ENCODE results near the gene PTRH2. TPM values are rescaled to one million over a fixed set of nuclear protein-coding genes. Genes with fewer than 3 reads are reported as not detected.

PTRH2 gene
- total RNA-seq, 3 donors from 2014 or later (not counting 1 experiment from before 2014, with no cell fraction given) = 5.9 to 10.5 (median 6.6) TPM

DNA sequence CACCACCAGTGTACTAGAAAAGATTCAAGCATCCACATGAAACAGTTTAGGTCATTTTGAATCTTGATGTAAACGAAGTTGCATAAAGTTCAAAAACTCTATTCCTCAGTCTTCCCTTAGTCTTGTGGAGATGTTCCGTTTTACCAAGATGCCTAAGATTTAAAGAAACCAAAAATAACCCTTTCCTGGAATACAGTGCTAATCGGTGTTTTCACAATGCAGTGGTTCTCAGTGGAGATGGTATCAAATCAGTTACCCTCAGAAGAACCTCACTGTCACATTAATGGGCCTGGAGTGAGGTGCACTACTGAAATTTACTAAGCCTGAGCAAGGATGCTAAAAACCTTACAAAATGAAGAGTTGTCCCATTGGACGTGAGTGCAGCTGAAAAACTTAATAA is 9.1 kb downstream of the PTRH2 start:
- Histone ChIP-seq H3K4me1 (ENCODE audit: control insufficient read depth, insufficient read depth, low read length) (no peaks in the 10 kb centered on the region), H3K4me3 (ENCODE audit: low read length) (no peak overlapping the region), H3K9me3 (ENCODE audit: control insufficient read depth, insufficient read depth, low read length) (no peaks in the 10 kb centered on the region), H3K27me3 (ENCODE audit: control insufficient read depth, insufficient read depth, low read length) (no peaks in the 10 kb centered on the region), H3K27ac (ENCODE audit: low read length) (no peak overlapping the region), H3K36me3 (ENCODE audit: control insufficient read depth, insufficient read depth, low read length) (peaks cover 58% of the 10 kb centered on the region)
- no peaks in the 10 kb centered on the region for H3K9me3 Mint-ChIP-seq
- H3K27ac Mint-ChIP-seq = peak overlapping the region; percentile 59 to 69
- intact Hi-C loops (cut with micrococcal nuclease) = no loop called here
- no peaks in the 10 kb centered on the region for H3K27me3 Mint-ChIP-seq (ENCODE audit: low read depth in 2 of 2)
- WGBS (ENCODE audit: insufficient coverage) = 85% methylated on average over 4 of the region's 4 CpGs
- ATAC-seq (no peak), DNase-seq (no peak)
- H3K4me3 Mint-ChIP-seq = no peak overlapping the region
- peaks cover 43 to 50% of the 10 kb centered on the region in 2 donors for H3K4me1 Mint-ChIP-seq
- TF ChIP-seq, protein P1, sequence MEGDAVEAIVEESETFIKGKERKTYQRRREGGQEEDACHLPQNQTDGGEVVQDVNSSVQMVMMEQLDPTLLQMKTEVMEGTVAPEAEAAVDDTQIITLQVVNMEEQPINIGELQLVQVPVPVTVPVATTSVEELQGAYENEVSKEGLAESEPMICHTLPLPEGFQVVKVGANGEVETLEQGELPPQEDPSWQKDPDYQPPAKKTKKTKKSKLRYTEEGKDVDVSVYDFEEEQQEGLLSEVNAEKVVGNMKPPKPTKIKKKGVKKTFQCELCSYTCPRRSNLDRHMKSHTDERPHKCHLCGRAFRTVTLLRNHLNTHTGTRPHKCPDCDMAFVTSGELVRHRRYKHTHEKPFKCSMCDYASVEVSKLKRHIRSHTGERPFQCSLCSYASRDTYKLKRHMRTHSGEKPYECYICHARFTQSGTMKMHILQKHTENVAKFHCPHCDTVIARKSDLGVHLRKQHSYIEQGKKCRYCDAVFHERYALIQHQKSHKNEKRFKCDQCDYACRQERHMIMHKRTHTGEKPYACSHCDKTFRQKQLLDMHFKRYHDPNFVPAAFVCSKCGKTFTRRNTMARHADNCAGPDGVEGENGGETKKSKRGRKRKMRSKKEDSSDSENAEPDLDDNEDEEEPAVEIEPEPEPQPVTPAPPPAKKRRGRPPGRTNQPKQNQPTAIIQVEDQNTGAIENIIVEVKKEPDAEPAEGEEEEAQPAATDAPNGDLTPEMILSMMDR (IDR thresholded peaks at IDR 0.05) = no peak
- H3K36me3 Mint-ChIP-seq = peaks cover 14% of the 10 kb centered on the region

DNA sequence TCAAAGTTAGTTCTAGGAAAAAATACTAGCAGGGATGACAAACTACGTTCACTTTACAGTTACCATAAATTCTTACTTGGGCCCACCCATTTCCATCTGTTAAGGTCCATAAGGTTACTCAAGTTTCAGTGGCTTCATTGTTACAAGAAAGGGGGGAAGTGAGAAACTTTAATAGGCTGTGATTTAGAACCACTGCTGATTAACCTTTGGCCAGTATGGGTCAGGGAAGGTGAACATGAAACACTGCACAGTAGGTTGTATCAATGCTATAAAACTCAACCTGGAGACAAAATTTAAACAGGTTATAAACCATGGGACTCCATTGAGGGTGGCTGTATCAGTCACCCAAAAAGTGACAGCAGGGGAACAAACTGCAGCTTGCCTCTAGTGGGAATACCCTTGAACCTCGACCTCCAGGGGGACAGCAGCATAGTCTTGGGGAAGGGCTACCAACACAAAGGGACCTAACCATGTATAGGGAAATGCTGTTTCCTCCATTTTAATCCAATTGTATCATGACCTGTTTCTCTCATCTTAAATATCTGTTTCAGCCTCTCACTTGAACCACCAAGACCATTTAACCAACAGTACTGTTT is 10.4 kb downstream of the PTRH2 start:
- TF ChIP-seq, protein P1 (IDR thresholded peaks at IDR 0.05) = no peak
- DNase-seq = no peak
- no peak overlapping the region for H3K4me3 ChIP-seq (ENCODE audit: low read length)
- no peak overlapping the region for H3K27ac ChIP-seq (ENCODE audit: low read length)
- no peaks in the 10 kb centered on the region for H3K9me3 Mint-ChIP-seq
- no peaks in the 10 kb centered on the region for H3K27me3 ChIP-seq (ENCODE audit: control insufficient read depth, insufficient read depth, low read length)
- peak overlapping the region; percentile 57 to 69 for H3K27ac Mint-ChIP-seq
- peaks cover 64% of the 10 kb centered on the region for H3K36me3 ChIP-seq (ENCODE audit: control insufficient read depth, insufficient read depth, low read length)
- WGBS (ENCODE audit: insufficient coverage) = 94% methylated on average over 1 of the region's 2 CpGs
- intact Hi-C loops (cut with micrococcal nuclease) = no loop called here
- H3K27me3 Mint-ChIP-seq (ENCODE audit: low read depth in 2 of 2) = no peaks in the 10 kb centered on the region
- no peaks in the 10 kb centered on the region for H3K4me1 ChIP-seq (ENCODE audit: control insufficient read depth, insufficient read depth, low read length)
- H3K36me3 Mint-ChIP-seq = peaks cover 14% of the 10 kb centered on the region
- H3K4me1 Mint-ChIP-seq = peaks cover 37 to 43% of the 10 kb centered on the region in 2 donors
- no peak for ATAC-seq
- no peaks in the 10 kb centered on the region for H3K9me3 ChIP-seq (ENCODE audit: control insufficient read depth, insufficient read depth, low read length)
- H3K4me3 Mint-ChIP-seq = no peak overlapping the region

DNA sequence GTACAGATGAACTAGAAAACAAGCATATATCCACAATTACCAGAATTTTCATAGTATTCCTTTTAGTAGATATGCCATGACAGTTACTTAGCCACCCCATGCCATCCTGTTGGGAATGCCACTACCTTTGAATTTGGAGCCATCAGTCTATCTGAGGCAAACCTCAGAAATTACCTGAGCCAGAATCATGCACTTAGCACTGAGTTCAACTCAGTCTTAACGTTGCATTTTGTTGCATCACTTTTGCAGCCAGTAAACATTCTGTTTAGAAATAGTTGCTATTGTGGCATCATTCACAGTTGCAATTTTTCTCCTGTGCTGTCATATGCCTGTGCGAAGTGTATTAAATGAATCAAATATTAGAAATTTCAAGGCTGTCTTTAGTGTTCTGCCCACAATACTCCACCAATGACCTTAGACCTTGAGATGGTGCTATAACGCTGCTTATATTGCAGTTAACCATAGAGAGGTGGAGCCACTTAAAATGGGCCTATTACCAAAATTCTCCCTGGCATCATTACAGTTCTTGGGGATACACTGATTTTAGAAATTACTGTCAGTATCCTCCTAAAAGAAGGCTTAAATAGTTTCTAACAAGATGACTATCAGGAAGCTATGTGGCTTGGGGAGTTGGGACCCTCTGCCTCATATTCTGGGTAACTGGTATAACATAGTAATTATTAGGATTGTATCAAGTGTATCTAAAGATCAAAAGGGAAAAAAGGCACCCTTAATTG is 11.1 kb downstream of the PTRH2 start:
- peak overlapping the region; percentile 57 to 69 for H3K27ac Mint-ChIP-seq
- no peak for ATAC-seq

More for the DNA sequence above, 11.1 kb downstream of the PTRH2 start:
- DNase-seq = no peak
- no peaks in the 10 kb centered on the region for H3K27me3 Mint-ChIP-seq (ENCODE audit: low read depth in 2 of 2)
- H3K36me3 ChIP-seq (ENCODE audit: control insufficient read depth, insufficient read depth, low read length) = peaks cover 68% of the 10 kb centered on the region
- no peak overlapping the region for H3K4me3 ChIP-seq (ENCODE audit: low read length)
- H3K4me3 Mint-ChIP-seq = no peak overlapping the region
- intact Hi-C loops (cut with micrococcal nuclease) = no loop called here
- no peaks in the 10 kb centered on the region for H3K9me3 Mint-ChIP-seq
- 79% methylated on average over 3 of the region's 3 CpGs for WGBS (ENCODE audit: insufficient coverage)
- H3K27me3 ChIP-seq (ENCODE audit: control insufficient read depth, insufficient read depth, low read length) = no peaks in the 10 kb centered on the region
- H3K4me1 ChIP-seq (ENCODE audit: control insufficient read depth, insufficient read depth, low read length) = no peaks in the 10 kb centered on the region
- H3K27ac ChIP-seq (ENCODE audit: low read length) = no peak overlapping the region
- H3K4me1 Mint-ChIP-seq = peaks cover 35 to 42% of the 10 kb centered on the region in 2 donors
- TF ChIP-seq, protein P1 (IDR thresholded peaks at IDR 0.05) = no peak
- no peaks in the 10 kb centered on the region for H3K9me3 ChIP-seq (ENCODE audit: control insufficient read depth, insufficient read depth, low read length)
- peaks cover 14% of the 10 kb centered on the region for H3K36me3 Mint-ChIP-seq

Measured in natural killer cell (primary cell).